ENCODE results near the gene KATNBL1.

KATNBL1 gene

GRCh38 chr15:34209421-34210282, at the start of gene KATNBL1:
Gene KATNBL1, minus strand, starts transcription at chr15:34210096. Its CDS starts 46,420 bp downstream, at chr15:34163676.
- peak; percentile 88 to 99 for DNase-seq (ENCODE audit: low read depth in 2 of 2)

DNA sequence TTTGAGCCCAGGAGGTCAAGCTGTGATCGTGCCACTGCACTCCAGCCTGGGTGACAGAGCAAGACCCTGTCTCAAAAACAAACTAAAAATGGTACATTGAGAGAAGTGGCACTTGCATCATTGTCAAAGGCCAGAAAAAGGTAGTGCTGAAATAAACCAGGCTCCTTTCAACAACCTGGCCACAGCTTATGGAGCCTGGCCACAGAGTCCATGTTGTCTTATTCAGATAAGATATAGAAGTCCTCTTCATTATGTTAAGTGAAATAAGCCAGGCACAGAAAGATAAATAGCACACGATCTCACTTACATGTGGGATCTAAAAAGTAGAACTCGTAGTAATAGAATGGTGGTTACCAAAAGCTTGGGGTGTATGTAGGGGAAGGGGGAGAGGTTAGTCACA, 49.7 kb upstream of the KATNBL1 start:
- no peak for DNase-seq (ENCODE audit: low read depth in 2 of 2)

GRCh38 chr15:34258151-34258550, 48.3 kb upstream of the KATNBL1 start:
- no peak for DNase-seq (ENCODE audit: low read depth in 2 of 2)

DNA sequence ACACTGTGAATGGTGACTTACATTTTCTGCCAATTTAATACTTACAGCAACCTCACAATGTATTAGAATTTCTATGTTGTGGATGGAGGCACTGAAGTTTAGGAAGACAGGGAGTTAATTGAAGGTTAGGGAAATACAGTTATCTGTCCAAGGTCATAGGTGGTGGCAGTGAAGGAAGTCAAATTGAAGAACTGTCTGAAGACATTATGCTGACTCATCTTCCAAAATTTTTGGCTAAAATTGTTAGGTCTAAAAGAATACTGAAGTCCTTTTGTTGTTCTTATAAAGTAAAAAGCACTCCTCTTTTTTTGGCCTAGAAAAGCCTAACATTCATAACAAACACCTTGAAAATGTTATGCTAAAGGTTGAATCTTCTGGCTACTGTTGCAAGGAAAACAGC, 42.6 kb upstream of the KATNBL1 start:
- no peak for DNase-seq (ENCODE audit: low read depth in 2 of 2)

GRCh38 chr15:34248190-34248589, 38.3 kb upstream of the KATNBL1 start:
- no peak for DNase-seq (ENCODE audit: low read depth in 2 of 2)

DNA sequence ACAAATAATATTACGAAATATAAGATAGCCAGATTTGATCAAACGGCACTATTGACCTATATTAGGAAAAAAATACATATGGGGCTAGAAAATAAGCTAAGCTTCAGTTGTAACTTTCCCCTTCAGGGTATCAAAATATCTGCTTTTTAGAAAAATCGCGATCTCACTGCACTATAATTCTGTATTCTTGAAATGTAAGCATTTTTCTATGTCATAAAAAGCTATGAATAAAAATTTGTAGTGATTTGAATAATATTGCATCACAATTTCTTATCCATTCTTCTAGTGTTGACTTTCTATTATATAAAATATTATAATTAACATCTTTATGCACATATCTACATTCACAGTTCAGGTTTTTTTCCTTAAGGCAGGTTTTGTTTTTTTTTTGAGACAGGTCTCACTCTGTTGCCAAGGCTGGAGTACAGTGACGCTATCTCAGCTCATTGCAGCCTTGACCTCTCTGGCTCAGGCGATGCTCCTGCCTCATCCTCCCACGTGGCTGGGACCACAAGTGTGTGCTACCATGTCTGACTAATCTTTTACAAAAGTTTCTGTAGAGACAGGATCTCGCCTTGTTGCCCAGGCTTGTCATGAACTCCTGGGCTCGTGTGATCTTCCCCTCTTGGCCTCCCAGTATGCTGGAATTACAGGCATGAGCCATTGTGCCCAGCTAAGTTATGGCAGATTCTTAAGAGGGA, 36.5 kb upstream of the KATNBL1 start:
- no peak for DNase-seq (ENCODE audit: low read depth in 2 of 2)

DNA sequence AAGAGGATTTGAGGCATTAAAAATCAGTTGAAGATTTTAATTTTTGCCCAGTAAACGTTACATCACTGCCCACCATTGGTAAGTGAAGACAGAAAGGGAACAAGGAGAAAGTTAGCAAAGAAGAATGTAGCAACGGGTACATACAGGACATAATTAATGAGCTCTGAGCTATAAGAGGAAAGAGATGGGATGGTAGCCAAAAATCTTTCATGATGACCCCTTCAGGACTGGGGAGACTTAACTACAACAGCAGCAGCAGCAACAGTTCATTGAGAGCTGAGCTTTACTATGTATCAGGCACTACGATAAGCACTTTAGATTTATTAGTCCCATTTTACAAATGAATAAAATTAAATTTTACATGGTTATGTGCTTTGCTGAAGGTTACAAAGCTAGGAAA, 33.3 kb upstream of the KATNBL1 start:
- DNase-seq (ENCODE audit: low read depth in 2 of 2): no peak

- no peak for DNase-seq (ENCODE audit: low read depth in 2 of 2)
These were observed 32.4 kb upstream of the KATNBL1 start for GRCh38 chr15:34242331-34242710.

GRCh38 chr15:34241376-34242330, 31.8 kb upstream of the KATNBL1 start:
- DNase-seq (ENCODE audit: low read depth in 2 of 2): no peak

DNA sequence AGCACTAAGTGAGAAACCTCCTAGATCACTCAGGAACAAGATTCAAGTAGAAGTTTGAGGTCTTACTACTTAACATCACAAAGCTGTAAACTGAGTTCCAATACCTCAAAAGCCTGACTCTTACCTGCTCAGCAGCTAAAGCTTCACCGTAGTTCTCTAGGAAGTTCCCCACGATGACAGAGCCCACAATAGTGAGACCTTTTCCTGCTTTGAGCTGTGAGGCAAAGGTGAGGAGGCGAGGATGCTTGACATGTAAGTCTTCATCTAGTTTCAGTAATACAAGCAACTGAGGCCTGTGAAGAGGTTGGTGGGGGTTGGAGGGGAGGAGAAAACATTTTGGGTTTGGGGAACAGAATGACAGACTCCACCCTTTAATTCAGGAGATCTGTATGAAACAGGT, 30.6 kb upstream of the KATNBL1 start:
- DNase-seq (ENCODE audit: low read depth in 2 of 2): no peak

GRCh38 chr15:34239151-34239808, 29.4 kb upstream of the KATNBL1 start:
- no peak for DNase-seq (ENCODE audit: low read depth in 2 of 2)

DNA sequence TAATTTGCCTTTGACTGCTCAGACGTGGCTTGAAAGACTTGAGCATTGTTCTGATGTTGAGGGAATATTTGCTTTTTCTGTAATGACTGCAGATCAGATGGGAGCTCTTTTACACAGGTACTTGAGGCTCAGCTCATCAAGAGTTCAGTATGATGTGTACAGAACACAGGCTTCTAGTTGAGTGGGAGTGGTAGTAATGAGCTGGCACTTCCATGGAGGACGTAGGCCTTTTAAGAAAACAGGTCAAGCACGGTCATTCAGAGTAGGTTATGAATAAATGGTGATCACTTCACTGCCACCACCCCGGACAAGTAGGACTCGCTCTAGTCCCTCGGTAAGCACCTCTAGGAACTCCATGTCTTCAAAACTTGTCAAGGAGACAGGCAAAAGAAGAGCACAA, 23.7 kb upstream of the KATNBL1 start:
- no peak for DNase-seq (ENCODE audit: low read depth in 2 of 2)

DNA sequence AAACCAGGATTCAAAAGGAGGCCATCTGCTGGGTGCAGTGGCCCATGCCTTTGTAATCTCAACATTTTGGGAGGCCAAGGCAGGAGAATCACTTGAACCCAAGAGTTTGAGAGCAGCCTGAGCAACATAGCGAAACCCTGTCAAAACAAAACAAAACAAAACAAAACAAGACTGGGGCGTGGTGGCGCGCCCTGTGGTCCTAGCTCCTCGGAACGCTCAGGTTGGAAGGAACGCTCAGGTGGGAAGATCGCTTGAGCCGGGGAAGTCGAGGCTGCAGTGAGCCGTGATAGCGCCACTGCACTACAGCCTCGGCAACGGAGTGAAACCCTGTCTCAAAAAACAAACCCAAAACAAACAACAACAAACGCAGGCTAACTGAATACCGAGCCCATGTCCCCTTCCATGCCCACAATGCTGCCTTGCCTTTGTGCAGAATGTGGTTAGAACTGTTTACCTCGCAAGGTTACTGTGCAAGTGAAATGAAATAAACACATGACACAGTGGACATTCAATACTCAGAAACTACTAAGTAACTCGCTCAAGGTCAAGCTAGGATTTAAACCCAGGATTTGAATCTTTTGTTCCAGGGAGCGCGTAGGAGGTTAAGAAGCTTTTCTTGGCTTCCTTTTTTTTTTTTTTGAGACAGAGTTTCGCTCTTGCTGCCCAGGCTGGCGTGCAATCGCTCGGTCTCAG, 14.2 kb upstream of the KATNBL1 start:
- no peak for DNase-seq (ENCODE audit: low read depth in 2 of 2)

DNA sequence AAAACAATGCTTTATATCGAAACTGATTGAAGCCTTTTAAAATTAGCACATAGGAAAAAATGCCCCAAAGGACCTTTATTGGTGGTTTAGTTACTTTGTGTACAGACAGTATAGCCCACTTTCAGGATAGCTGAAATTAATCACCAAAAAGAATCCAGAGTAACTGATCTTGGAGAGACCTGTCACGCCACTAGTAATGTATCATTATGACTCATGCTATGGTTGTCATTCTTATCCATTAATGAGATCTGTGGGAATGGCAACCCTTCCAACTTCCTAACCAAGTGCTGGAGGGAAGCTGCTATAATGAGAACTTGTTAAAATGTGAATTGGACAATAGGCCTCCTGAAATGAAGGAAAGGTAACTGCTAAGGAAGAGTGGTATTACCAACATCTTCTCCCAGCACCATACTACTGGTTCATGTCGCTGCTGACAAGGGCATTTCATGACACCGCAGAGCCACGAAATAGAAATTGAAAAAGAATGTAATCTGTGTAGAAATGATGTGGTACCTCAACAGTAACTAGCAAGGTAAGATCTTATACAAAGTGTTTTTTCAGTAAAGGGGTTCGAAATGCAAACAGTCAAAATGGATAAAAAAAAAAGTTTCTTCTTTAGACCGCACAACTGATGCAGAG, 7.8 kb upstream of the KATNBL1 start:
- DNase-seq (ENCODE audit: low read depth in 2 of 2): no peak

DNA sequence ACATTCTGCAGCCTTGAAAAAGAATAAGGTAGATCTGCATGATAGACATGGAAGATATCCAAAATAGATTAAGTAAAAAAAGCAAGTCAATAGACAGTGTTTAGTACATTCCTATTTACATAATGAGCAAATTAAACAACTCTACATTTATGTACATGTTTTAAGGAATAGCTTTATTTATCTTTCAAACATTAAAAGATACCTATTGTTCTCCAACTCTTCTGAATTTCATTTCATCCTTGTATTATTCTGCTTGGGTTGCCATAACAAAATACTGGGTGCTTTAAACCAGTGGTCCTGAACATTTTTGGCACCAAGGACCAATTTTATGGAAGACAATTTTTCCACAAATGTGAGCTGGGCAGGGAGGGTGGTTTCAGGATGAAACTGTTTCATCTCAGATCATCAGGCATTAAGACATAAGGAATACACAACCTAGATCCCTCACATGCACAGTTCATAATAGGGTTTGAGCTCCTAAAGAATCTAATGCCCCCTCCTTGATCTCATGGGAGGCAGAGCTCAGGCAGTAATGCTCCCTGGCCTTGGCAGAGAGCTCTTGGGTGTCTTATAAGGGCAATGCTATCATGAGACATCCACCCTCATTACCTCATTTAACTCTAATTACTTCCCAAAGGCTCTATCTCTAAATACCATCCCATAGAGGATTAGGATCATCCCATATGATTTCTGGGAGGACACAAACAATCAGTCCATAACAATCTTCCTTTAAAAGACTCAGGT, 6.8 kb upstream of the KATNBL1 start:
- no peak for DNase-seq (ENCODE audit: low read depth in 2 of 2)

- DNase-seq (ENCODE audit: low read depth in 2 of 2): no peak
These were observed 4.2 kb upstream of the KATNBL1 start for GRCh38 chr15:34214135-34214534.

- no peak for DNase-seq (ENCODE audit: low read depth in 2 of 2)
These were observed 3.8 kb upstream of the KATNBL1 start for GRCh38 chr15:34213690-34214089.

GRCh38 chr15:34206011-34206410, 3.9 kb downstream of the KATNBL1 start:
- no peak for DNase-seq (ENCODE audit: low read depth in 2 of 2)

GRCh38 chr15:34203936-34204335, 6.0 kb downstream of the KATNBL1 start:
- DNase-seq (ENCODE audit: low read depth in 2 of 2): no peak

DNA sequence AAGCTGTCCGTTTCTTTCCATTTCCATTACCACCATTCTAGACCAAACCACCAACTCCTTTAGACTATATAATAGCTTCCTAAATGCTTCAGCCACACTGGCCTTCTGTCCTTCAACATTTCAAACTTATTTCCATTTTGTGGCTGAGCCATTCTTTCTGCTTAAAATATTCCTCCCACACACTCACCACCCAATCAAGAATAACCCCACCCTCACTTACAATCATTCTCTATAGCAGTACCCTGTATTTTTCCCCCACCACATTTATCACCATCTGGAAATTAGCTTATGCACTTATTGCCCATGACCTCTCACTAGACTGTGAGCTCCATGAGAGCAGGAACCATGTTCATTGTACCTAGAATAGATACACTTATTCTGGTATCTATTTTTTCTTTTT, 6.6 kb downstream of the KATNBL1 start:
- DNase-seq (ENCODE audit: low read depth in 2 of 2): no peak

All from stimulated activated CD8-positive, alpha-beta memory T cell treated with anti-CD3 and anti-CD28 coated beads, Interleukin-7, amount 100 ng/mL, for 1 hour (primary cell).